Lung (tissue), 12 donors: ENCODE measurements around the gene DLX5. TPM values are rescaled to one million over a fixed set of nuclear protein-coding genes. Genes with fewer than 3 reads are reported as not detected.
"Not testable (repeated sequence)": the region's sequence is repeated elsewhere in the genome, so short reads cannot be mapped to it uniquely, and the experiment has no call there.

Source experiments
- ATAC-seq: fragments of 200-7000 bp; cut with Tn5 transposase; one replicate; pipeline ENCODE4 v1.9.1; 2020; ENCODE audit warnings: moderate number of reproducible peaks; ENCODE audit not compliant: insufficient read depth, low FRiP score
- DNase-seq, 3 donors: peaks; one replicate each; pipeline ENCODE4 v3.0.0-alpha.2; 2013 to 2017
- H3K27ac ChIP-seq, 2 donors: one replicate each; pipeline ENCODE4 v1.5.1; 2013; ENCODE audit warnings: mild to moderate bottlenecking in 2 of 2, moderate library complexity in 2 of 2, control low read depth in 1 of 2, inconsistent platforms in 1 of 2, low read depth in 1 of 2, low read length in 1 of 2
- H3K27me3 ChIP-seq, 3 donors: one replicate each; pipeline ENCODE4 v1.5.1; 2013; ENCODE audit warnings: low read length in 2 of 3; ENCODE audit not compliant: control insufficient read depth in 3 of 3, insufficient read depth in 3 of 3
- H3K36me3 ChIP-seq, 4 donors: one replicate each; pipeline ENCODE4 v1.5.1; 2013; ENCODE audit warnings: low read length in 4 of 4, mild to moderate bottlenecking in 1 of 4, moderate library complexity in 1 of 4; ENCODE audit not compliant: control insufficient read depth in 4 of 4, insufficient read depth in 4 of 4
- H3K4me1 ChIP-seq, 5 donors: one replicate each; pipeline ENCODE4 v1.5.1; 2013; ENCODE audit warnings: low read length in 5 of 5, mild to moderate bottlenecking in 2 of 5, moderate library complexity in 1 of 5; ENCODE audit not compliant: control insufficient read depth in 5 of 5, insufficient read depth in 5 of 5
- H3K4me3 ChIP-seq: one replicate; pipeline ENCODE4 v1.5.1; 2013; ENCODE audit warnings: mild to moderate bottlenecking, control low read depth, moderate library complexity
- H3K9ac ChIP-seq, 2 donors: one replicate each; pipeline ENCODE4 v1.5.1; 2013; ENCODE audit warnings: low read length in 2 of 2, control low read depth in 1 of 2; ENCODE audit not compliant: insufficient read depth in 1 of 2
- H3K9me3 ChIP-seq, 4 donors: one replicate each; pipeline ENCODE4 v1.5.1; 2013; ENCODE audit warnings: low read length in 3 of 4, mild to moderate bottlenecking in 1 of 4, moderate library complexity in 1 of 4; ENCODE audit not compliant: control insufficient read depth in 4 of 4, insufficient read depth in 3 of 4
- WGBS, 2 donors: extraction: QIAGEN DNeasy Blood & Tissue Kit; methylation state at CpG; one replicate each; pipeline ENCODE4 v1.1.7; 2013; 5-methylcytosine and 5-hydroxymethylcytosine counted together
- polyA plus RNA-seq, 2 donors: library from polyadenylated mRNA; stranded (reverse); fragments of 200-250 nt; gene quantifications; one replicate each; pipeline ENCODE4 v1.2.1, GENCODE V29; 2013
- total RNA-seq, 2 donors: library from RNA; depleted of rRNA in 1 of 2; stranded (reverse); fragments of >200 nt in 1 of 2; gene quantifications; one replicate each; pipeline ENCODE4 v1.2.1, GENCODE V29; 2014 to 2021
- TF ChIP-seq, protein P1 (sequence below): IDR thresholded peaks from 2 replicates; pipeline ENCODE4 v1.5.1; 2012; ENCODE audit warnings: mild to moderate bottlenecking; ENCODE audit errors: control extremely low read depth, extremely low read depth
- donor health status: control.
- donor health status: control.
- donor health status: Bipolar disorder and iron deficiency.
- donor health status: healthy.
- donor health status: DM: yes; HTN: yes; CAD: no.

DLX5 gene
- total and polyA plus RNA-seq, 4 donors: 0.18 to 1.1 (median 0.22) TPM; not detected in 1

DNA sequence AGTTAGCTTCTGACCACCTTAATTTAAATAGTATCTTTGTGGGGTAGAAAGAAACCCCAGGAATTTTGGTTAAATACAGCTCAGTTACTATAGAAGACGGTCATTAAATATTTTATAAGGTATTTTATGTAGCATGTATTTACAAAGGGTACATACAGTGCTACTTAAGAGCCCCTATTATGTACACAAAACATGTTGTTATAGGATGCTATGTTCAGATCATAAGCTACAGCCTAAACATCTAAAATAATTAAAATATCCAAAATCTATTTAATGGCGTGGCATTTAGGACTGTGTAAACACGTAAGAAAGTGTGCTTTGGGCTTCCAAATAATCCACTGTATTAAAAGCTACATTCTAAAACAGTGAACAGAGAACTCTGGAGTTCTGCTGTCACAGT lies 39.4 kb upstream of the DLX5 start:
- H3K4me1 ChIP-seq: no peaks in the 10 kb centered on the region
- no peak for DNase-seq
- H3K9ac ChIP-seq: no peak overlapping the region
- 65 to 75% methylated on average over 3 of the region's 3 CpGs for WGBS, 2 donors
- no peak overlapping the region for H3K4me3 ChIP-seq
- peaks cover 0 to 8% (median 0%) of the 10 kb centered on the region in 4 donors for H3K9me3 ChIP-seq
- no peaks in the 10 kb centered on the region for H3K36me3 ChIP-seq
- peaks cover 0 to 6% (median 0%) of the 10 kb centered on the region in 3 donors for H3K27me3 ChIP-seq
- TF ChIP-seq, protein P1, sequence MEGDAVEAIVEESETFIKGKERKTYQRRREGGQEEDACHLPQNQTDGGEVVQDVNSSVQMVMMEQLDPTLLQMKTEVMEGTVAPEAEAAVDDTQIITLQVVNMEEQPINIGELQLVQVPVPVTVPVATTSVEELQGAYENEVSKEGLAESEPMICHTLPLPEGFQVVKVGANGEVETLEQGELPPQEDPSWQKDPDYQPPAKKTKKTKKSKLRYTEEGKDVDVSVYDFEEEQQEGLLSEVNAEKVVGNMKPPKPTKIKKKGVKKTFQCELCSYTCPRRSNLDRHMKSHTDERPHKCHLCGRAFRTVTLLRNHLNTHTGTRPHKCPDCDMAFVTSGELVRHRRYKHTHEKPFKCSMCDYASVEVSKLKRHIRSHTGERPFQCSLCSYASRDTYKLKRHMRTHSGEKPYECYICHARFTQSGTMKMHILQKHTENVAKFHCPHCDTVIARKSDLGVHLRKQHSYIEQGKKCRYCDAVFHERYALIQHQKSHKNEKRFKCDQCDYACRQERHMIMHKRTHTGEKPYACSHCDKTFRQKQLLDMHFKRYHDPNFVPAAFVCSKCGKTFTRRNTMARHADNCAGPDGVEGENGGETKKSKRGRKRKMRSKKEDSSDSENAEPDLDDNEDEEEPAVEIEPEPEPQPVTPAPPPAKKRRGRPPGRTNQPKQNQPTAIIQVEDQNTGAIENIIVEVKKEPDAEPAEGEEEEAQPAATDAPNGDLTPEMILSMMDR: no peak
- H3K27ac ChIP-seq: no peak overlapping the region
- ATAC-seq: no peak

DNA sequence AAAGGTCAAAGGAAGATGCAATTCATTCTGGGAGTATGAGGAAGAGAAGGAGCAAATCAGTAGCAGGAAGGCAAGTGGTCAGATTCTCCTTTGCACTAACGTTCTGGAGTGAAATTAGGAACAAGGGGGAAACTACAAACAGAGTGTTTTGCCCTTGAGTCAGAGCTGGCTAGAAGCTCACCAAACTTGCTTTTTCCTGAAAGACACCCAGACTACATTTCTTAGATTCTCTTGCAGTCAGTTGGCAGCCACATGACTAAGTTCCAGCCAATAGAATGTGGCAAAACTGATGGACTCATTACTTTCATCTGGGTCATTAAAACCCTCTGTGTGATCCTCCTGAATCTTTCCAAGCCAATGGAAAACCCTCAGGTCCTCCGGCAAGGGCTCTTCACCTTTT lies 18.6 kb upstream of the DLX5 start:
- ATAC-seq (no peak), DNase-seq (no peak)
- TF ChIP-seq, protein P1: no peak
- Histone ChIP-seq H3K4me1 (no peaks in the 10 kb centered on the region), H3K9ac (no peak overlapping the region), H3K27me3 (peaks cover 0 to 17% (median 4%) of the 10 kb centered on the region in 3 donors), H3K27ac (no peak overlapping the region), H3K36me3 (no peaks in the 10 kb centered on the region), H3K4me3 (no peak overlapping the region), H3K9me3 (peaks cover 0 to 1% (median 0%) of the 10 kb centered on the region in 4 donors)
- 58 to 67% methylated on average over 2 of the region's 2 CpGs for WGBS, 2 donors

DNA sequence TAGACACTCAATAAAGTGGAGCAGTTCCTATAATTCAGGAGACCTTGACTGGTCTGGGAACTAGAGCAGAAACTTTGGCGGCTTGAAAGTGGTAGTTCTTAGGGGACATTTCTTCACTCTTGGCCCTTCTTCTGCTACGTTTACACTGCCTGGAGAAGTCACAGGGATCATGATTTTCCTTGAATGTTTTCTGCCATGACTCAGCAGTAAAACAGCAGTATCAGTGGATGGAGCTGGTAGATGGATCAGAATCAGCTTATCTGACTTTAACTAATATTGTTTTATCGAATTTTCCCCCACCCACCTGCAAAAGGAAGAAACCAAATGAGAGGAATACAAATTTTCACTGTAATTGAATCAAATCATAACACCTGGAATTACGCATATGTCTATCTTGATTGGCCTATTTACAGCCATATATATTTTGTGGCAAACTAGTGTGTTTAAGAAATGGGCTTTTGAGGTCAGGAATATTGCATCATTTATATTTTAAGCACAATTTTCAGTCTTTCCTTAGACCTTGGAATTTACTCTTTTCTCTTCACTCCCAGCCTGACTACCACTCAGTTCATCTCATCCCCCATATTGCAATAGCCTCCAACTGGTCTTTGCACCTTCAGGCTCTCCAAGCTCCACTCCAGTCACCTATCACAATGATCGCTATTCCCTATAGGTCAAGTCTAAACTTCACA lies 14.9 kb upstream of the DLX5 start:
- Histone ChIP-seq H3K4me3 (no peak overlapping the region), H3K27me3 (peaks cover 0 to 15% (median 4%) of the 10 kb centered on the region in 3 donors), H3K9ac (no peak overlapping the region), H3K4me1 (no peaks in the 10 kb centered on the region), H3K27ac (no peak overlapping the region), H3K9me3 (peaks cover 0 to 3% (median under 1%) of the 10 kb centered on the region in 4 donors), H3K36me3 (no peaks in the 10 kb centered on the region)
- WGBS, 2 donors: 76 to 80% methylated on average over 5 of the region's 5 CpGs
- no peak for DNase-seq
- ATAC-seq: no peak
- TF ChIP-seq, protein P1: no peak

DNA sequence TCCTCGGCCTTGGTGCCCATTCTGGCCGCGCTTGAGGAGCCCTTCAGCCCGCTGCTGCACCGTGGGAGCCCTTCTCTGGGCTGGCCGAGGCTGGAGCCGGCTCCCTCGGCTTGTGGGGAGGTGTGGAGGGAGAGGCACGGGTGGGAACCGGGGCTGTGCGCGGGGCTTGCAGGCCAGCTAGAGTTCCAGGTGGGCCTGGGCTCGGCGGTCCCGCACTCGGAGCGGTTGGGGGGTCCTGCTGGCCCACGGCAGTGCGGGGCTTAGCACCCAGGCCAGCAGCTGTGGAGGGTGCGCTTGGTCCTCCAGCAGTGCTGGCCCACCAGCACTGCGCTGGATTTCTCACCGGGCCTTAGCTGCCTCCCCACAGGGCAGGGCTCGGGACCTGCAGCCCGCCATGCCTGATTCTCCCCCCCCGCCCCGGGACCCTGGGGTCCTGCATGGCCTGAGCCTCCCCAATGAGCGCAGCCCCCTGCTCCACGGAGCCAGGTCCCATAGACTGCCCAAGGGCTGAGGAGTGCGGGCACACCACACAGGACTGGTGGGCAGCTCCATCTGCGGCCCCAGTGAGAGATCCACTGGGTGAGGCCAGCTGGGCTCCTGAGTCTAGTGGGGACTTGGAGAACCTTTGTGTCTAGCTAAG lies 9.7 kb upstream of the DLX5 start:
- not testable (repeated sequence) for H3K9ac ChIP-seq, H3K9me3 ChIP-seq, ATAC-seq, H3K36me3 ChIP-seq, DNase-seq, H3K27ac ChIP-seq, H3K4me3 ChIP-seq, H3K4me1 ChIP-seq
- 90 to 98% methylated on average over 24 to 30 of the region's 30 CpGs for WGBS, 2 donors
- peaks cover 0 to 22% (median 5%) of the 10 kb centered on the region in 3 donors for H3K27me3 ChIP-seq
